HG02943 (cell line): ENCODE results near the gene NCOA3.

ENCODE experiments used
- ATAC-seq: cut with Tn5 transposase; IDR thresholded peaks from one replicate; pipeline ENCODE4 v1.9.1; 2021; ENCODE audit warnings: mild to moderate bottlenecking, low read depth, moderate library complexity; ENCODE audit not compliant: unreplicated experiment

The NCOA3 gene

GRCh38 chr20:47620808-47621805 is 119.4 kb downstream of the NCOA3 start:
- ATAC-seq: no peak

GRCh38 chr20:47622118-47622665 is 120.5 kb downstream of the NCOA3 start:
- ATAC-seq: no peak

- ATAC-seq: no peak
Observed at GRCh38 chr20:47623206-47623605, 121.5 kb downstream of the NCOA3 start.

GRCh38 chr20:47627540-47627939 is 125.9 kb downstream of the NCOA3 start:
- no peak for ATAC-seq

GRCh38 chr20:47629907-47630306 is 128.2 kb downstream of the NCOA3 start:
- ATAC-seq: no peak

GRCh38 chr20:47631078-47631477 is 129.4 kb downstream of the NCOA3 start:
- no peak for ATAC-seq

- no peak for ATAC-seq
Observed at GRCh38 chr20:47635256-47635655, 133.6 kb downstream of the NCOA3 start.

GRCh38 chr20:47638851-47639250 is 137.2 kb downstream of the NCOA3 start:
- no peak for ATAC-seq

- no peak for ATAC-seq
Observed at GRCh38 chr20:47642118-47642517, 140.4 kb downstream of the NCOA3 start.

GRCh38 chr20:47642624-47643023 is 140.9 kb downstream of the NCOA3 start:
- no peak for ATAC-seq

- ATAC-seq: no peak
Observed at GRCh38 chr20:47645632-47646031, 143.9 kb downstream of the NCOA3 start.

GRCh38 chr20:47647994-47648393 is 146.3 kb downstream of the NCOA3 start:
- ATAC-seq: no peak

- ATAC-seq: no peak
Observed at GRCh38 chr20:47648943-47649342, 147.3 kb downstream of the NCOA3 start.

GRCh38 chr20:47652301-47652700 is 150.6 kb downstream of the NCOA3 start:
- ATAC-seq: no peak

GRCh38 chr20:47652794-47653193 is 151.1 kb downstream of the NCOA3 start:
- no peak for ATAC-seq

GRCh38 chr20:47653869-47654268 is 152.2 kb downstream of the NCOA3 start:
- no peak for ATAC-seq

- no peak for ATAC-seq
Observed at GRCh38 chr20:47654370-47654769, 152.7 kb downstream of the NCOA3 start.

GRCh38 chr20:47655635-47656034 is 153.9 kb downstream of the NCOA3 start:
- ATAC-seq: no peak

- no peak for ATAC-seq
Observed at GRCh38 chr20:47656318-47656717, 154.6 kb downstream of the NCOA3 start.

- no peak for ATAC-seq
Observed at GRCh38 chr20:47659904-47660601, 158.4 kb downstream of the NCOA3 start.

GRCh38 chr20:47660602-47660905 is 158.9 kb downstream of the NCOA3 start:
- ATAC-seq: no peak
